ENCODE measurements around the gene YJEFN3. TPM values are rescaled to one million over a fixed set of nuclear protein-coding genes. Genes with fewer than 3 reads are reported as not detected.
A peak's percentile ranks its signal among the peaks of the same experiment; 100 is the strongest.

Gene YJEFN3
- total and polyA plus RNA-seq, 5 experiments from 2014 or later: 0.08 to 12.8 (median 5.8) TPM; not detected in 1

DNA sequence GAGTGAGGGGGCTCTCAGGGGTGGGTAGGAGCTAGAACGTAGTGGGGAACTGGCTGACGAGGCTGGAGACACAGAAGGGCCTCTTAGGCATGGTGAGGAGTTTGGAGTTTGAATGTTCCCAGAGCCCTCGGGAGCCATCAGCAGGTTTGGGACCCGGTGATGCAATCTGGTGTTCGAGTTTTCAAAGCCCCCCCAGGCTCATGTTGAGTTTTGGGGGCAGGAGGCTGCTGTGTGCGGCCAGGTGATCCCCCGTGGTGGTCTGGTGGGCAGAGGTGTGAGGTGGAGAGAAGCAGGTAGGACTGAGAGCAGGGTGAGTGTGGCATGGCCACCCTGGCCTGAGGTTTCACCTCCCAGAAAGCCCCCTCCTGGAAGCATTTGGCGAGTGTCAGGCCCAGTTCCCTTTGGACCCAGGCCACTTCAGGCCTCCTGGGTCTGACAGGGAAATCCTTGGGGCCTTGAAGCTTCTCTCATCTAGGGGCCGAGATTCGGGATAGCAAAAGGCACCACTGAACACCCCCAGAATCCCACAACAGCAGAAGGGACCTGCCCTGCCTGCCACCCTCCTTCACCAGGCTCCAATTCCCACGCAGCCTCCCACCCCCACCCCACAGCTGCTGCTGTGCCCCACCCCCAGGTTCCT, 1.2 kb downstream of the YJEFN3 start:
- POLR2A ChIA-PET: interaction anchor here (1.2 to 3.7 kb wide), 2 partner anchors 99 to 114 kb away, joined by 11 to 31 read pairs; partner anchors contain the start of gene GMIP
- no peak overlapping the region for H3K4me3 Mint-ChIP-seq
- ATAC-seq (no peak), DNase-seq (no peak)
- H3K27me3 Mint-ChIP-seq: no peaks in the 10 kb centered on the region
- peaks cover 0 to 24% (median 0%) of the 10 kb centered on the region in 3 donors for H3K36me3 Mint-ChIP-seq
- no peaks in the 10 kb centered on the region for H3K9me3 Mint-ChIP-seq
- peaks cover 4 to 29% (median 16%) of the 10 kb centered on the region in 4 donors for H3K4me1 Mint-ChIP-seq
- H3K27ac Mint-ChIP-seq: peak overlapping the region in 5 of 10 donors; percentile 47 to 84 (median 66)

DNA sequence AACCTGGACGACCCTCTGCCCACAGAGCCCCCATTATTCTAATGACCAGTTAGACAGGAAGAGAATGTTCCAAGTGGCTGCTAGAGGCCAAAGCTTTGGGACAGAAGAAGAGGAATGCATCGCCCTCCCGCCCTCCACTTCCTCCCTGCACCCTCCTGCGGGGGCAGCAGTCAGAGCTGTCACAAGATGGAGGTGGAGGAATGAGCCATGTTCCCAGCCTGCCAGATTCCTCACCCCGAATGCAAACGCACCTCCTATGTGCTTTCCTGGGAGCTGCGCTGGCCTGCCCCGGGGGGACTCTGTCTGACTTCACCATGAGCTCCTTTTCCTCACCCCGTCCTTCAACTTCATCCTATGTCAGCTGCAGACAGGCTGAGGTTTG, 1.7 kb downstream of the YJEFN3 start:
- no peak for ATAC-seq
- Mint-ChIP-seq H3K4me1 (peaks cover 4 to 24% (median 16%) of the 10 kb centered on the region in 4 donors), H3K36me3 (peaks cover 0 to 24% (median 0%) of the 10 kb centered on the region in 3 donors), H3K9me3 (no peaks in the 10 kb centered on the region), H3K27ac (peak overlapping the region in 2 of 10 donors; percentile 77 to 78), H3K27me3 (no peaks in the 10 kb centered on the region), H3K4me3 (no peak overlapping the region)
- no peak for DNase-seq
- POLR2A ChIA-PET: interaction anchor here (1.2 to 3.7 kb wide), 3 partner anchors 14 to 114 kb away, joined by 11 to 31 read pairs (median 11); partner anchors contain the start of genes GMIP and NDUFA13

DNA sequence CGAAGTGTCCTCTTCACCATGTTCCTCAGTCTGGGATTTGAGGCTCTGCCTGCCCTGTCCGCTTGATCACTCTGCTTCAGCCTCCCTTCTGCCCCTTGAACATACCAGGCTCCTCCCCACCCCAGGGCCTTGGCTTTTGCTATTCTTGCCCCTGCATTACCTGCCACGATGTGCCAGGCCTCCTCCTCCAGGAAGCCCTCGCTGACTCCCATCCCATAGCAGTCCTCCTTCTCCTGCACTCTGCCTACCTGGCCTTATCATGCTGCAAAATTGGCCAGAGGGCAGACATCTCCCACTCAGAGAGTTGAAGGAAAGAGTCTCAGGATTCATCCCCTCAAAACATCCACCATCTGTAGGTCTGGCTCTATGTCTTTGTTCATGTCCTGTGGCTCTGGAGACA, 2.2 kb downstream of the YJEFN3 start:
- no peaks in the 10 kb centered on the region for H3K9me3 Mint-ChIP-seq
- peaks cover 0 to 24% (median 0%) of the 10 kb centered on the region in 3 donors for H3K36me3 Mint-ChIP-seq
- no peak for ATAC-seq
- POLR2A ChIA-PET: interaction anchor here (0.6 to 3.7 kb wide), 4 partner anchors 14 to 138 kb away, joined by 3 to 31 read pairs (median 14); partner anchors contain the start of genes GMIP, NDUFA13 and ZNF101
- DNase-seq: no peak
- peaks cover 4 to 24% (median 16%) of the 10 kb centered on the region in 4 donors for H3K4me1 Mint-ChIP-seq
- peak overlapping the region in 7 of 10 donors; percentile 58 to 88 (median 77) for H3K27ac Mint-ChIP-seq
- no peak overlapping the region for H3K4me3 Mint-ChIP-seq
- no peaks in the 10 kb centered on the region for H3K27me3 Mint-ChIP-seq

DNA sequence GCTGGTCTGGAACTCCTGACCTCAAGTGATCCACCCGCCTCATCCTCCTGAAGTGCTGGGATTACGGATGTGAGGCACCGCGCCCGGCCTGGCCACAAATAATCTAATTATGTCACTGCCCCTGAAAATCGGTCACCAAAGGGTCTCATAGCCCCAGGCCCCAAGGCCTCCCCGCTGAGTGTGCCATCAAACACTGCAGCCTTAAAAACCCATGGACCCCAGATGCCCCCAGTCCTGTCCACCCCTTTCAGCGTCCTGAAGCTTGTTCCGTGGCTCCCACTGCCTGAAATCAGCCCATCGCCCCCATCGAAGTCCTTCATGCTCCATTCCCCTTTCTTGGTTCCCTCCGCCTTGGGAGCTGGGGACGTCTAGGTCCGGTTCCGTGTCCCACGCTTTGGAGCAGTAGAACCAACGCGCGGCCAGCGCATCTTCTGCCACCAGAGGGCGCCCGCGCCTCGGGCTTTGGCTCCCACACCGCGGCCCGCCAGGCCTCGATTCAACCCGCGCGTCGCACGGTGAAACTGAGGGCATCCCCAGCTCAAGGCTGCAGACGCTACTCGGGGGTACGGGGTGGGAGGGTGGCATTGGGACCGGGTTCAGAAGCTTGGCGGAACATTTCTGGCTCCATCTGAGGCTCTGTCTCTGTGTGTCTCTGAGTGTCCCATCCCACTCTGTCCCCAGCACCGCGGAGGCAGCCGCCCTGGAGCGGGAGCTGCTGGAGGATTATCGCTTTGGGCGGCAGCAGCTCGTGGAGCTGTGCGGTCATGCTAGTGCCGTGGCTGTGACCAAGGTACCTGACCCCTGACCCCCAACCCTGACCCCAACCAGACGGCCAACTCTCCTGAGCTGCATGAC, 3.5 kb downstream of the YJEFN3 start:
- peaks cover 4 to 21% (median 17%) of the 10 kb centered on the region in 4 donors for H3K4me1 Mint-ChIP-seq
- peak overlapping the region in 7 of 10 donors; percentile 37 to 98 (median 88) for H3K27ac Mint-ChIP-seq
- H3K36me3 Mint-ChIP-seq: peaks cover 0 to 16% (median 0%) of the 10 kb centered on the region in 3 donors
- ATAC-seq: peak; percentile 83 to 89
- H3K4me3 Mint-ChIP-seq: peak overlapping the region in 3 of 10 donors; percentile 24 to 49 (median 28)
- H3K9me3 Mint-ChIP-seq: no peaks in the 10 kb centered on the region
- no peaks in the 10 kb centered on the region for H3K27me3 Mint-ChIP-seq
- DNase-seq: peak; percentile 73 to 90 (median 85)
- POLR2A ChIA-PET: interaction anchor here (0.5 to 3.7 kb wide), 18 partner anchors 11 to 427 kb away, joined by 3 to 31 read pairs (median 4); partner anchors contain the start of genes ATP13A1, GMIP, LPAR2 and NDUFA13

DNA sequence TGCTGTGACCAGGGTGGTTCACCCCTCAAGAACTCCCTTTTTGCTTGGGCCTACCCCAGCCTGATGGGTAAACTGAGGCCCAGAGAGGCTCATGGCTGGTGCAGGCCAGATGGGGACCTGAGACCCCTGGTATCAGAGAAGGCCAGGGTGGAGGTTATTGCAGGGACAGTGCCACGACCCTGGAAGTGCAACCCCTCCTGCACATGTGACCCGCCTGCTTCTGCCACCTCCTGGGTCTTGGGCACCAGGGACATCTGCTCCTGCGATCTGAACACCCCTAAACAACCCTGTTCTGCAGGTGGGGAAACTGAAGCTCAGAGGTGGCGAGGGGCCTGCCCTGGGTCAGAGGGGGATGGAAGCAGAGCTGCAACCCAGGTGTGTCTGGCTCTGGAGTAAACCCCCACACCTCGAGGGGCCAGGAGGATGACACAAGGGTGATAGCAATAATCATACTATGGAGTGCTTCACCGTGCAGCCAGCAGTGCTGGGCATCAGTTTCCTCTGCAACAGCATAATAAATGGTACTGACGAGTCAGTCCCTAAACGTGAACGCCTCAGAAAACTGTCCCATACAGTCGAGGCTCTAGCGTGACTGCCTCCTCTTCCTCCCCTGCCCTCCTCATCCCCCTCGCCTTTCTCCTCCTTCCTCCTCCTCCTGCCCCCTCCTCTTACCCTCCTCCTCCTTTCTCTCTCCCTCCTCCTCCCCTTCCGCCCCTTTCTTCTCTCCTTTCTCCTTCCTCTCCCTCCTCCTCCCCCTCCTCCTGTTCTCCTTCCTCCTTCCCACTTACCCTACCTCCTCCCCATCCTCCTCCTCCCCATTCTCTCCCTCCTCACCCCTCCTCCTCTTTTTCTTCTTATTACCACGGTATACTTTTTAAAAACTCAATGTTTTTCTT, 4.3 kb downstream of the YJEFN3 start:
- DNase-seq (no peak), ATAC-seq (no peak)
- Mint-ChIP-seq H3K27me3 (no peaks in the 10 kb centered on the region), H3K9me3 (no peaks in the 10 kb centered on the region), H3K36me3 (peaks cover 0 to 11% (median 0%) of the 10 kb centered on the region in 3 donors), H3K4me1 (peaks cover 9 to 25% (median 22%) of the 10 kb centered on the region in 4 donors), H3K27ac (peak overlapping the region in 4 of 10 donors; percentile 52 to 84 (median 58)), H3K4me3 (peak overlapping the region in 1 of 10 donors; percentile 41)
- POLR2A ChIA-PET: interaction anchor here (0.5 to 3.7 kb wide), 17 partner anchors 10 to 426 kb away, joined by 3 to 31 read pairs (median 4); partner anchors contain the start of genes ATP13A1, GMIP, LPAR2 and NDUFA13

DNA sequence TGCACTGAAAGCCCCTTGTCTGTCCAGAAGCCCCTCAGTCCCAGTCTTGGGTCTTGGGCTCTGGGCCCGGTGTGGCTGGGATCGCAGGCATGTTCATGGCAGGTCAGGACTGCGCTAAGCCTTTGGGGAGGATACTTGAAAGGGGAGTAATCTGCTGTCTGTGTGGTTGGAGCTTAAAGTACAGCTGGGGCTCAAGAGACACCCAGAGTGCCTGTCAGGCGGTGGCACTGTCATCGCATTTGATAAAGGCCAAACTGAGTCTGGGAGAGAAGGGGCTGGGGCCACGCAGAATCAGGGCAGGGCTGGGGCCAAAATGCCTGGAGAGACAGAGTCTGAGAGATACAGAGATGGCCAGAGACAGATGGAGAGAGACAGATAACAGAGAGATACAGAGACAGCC, 5.1 kb downstream of the YJEFN3 start:
- H3K27ac Mint-ChIP-seq: peak overlapping the region in 4 of 10 donors; percentile 23 to 77 (median 36)
- H3K4me3 Mint-ChIP-seq: peak overlapping the region in 1 of 10 donors; percentile 14
- POLR2A ChIA-PET: interaction anchor here (2.9 to 3.7 kb wide), 2 partner anchors 110 to 135 kb away, joined by 18 to 31 read pairs; partner anchors contain the start of genes GMIP and ZNF101
- peaks cover 0 to 6% (median 0%) of the 10 kb centered on the region in 3 donors for H3K36me3 Mint-ChIP-seq
- DNase-seq: no peak
- peaks cover 13 to 31% (median 27%) of the 10 kb centered on the region in 4 donors for H3K4me1 Mint-ChIP-seq
- peaks cover 0 to 4% (median 0%) of the 10 kb centered on the region in 5 donors for H3K27me3 Mint-ChIP-seq
- no peak for ATAC-seq
- H3K9me3 Mint-ChIP-seq: no peaks in the 10 kb centered on the region

DNA sequence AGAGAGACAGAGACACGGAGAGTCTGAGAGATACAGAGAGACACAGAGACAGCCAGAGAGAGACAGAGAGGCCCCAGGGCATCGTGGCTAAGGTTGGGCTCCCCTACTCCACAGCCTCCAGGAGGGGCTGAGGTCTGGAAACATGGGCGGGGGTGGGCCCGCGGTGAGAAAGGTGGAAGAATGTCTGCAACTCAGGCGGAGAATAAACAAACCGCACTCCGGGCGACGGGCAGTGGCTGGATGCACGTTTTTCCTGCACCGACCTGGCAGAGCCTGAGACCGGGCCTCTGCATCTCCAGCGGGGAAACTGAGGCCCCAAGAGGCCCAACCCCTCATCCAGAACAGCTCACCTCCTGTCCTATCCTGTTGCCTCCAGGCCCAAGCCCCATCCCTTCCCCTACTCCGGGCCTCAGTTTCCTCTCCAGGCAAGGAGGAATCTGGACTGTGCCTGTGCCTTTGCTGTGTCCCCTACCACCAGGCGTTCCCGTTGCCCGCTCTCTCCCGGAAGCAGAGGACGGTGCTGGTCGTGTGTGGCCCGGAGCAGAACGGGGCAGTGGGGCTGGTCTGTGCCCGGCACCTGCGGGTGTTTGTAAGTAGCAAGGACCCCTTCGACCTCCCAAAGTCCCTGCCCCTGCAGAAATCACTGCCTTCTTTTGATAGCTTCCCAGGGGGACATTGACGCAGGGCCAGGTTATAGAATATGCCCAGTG, 6.0 kb downstream of the YJEFN3 start:
- H3K36me3 Mint-ChIP-seq: peaks cover 0 to 3% (median 0%) of the 10 kb centered on the region in 3 donors
- H3K4me3 Mint-ChIP-seq: no peak overlapping the region
- no peak for DNase-seq
- H3K9me3 Mint-ChIP-seq: no peaks in the 10 kb centered on the region
- H3K27me3 Mint-ChIP-seq: peaks cover 0 to 6% (median 0%) of the 10 kb centered on the region in 5 donors
- peaks cover 18 to 38% (median 32%) of the 10 kb centered on the region in 4 donors for H3K4me1 Mint-ChIP-seq
- POLR2A ChIA-PET: interaction anchor here (1.2 to 1.3 kb wide), 2 partner anchors 127 to 133 kb away, joined by 4 read pairs; no protein-coding TSS in a partner anchor
- peak overlapping the region in 1 of 10 donors; percentile 30 for H3K27ac Mint-ChIP-seq
- no peak for ATAC-seq

DNA sequence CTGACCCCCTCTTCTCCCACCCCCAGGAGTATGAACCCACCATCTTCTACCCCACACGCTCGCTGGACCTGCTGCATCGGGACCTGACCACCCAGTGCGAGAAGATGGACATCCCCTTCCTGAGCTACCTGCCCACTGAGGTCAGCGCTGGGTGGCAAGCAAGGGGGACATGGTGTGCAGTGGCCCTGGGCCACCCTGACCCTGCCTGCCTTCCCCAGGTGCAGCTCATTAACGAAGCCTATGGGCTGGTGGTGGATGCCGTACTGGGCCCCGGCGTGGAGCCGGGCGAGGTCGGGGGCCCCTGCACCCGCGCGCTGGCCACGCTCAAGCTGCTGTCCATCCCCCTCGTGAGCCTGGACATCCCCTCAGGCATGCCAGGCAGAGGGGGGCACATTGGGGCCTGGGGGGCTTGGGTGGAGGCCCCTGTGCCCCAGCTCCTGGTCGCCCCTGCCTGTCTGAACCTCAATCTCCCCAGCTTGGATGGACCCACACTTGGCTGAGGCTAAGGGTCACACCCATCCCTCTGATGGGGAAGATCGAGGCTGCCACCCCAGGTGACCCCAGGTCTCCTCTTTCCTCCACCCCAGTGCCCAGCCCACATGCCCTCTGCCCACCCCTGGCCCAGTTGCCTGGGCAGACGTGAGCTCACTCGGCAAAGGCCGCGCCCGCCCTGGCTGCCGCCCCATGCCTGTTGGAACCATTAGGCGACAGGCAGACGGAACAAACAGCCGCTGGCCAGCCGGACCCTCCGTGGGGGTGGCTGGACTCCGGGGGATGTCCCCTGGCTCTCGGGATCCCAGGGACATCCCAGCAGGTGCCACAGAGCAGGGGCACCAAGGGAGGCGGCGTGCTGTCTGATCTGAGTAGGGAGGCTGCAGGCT, 6.8 kb downstream of the YJEFN3 start:
- Mint-ChIP-seq H3K9me3 (no peaks in the 10 kb centered on the region), H3K4me1 (peaks cover 19 to 42% (median 33%) of the 10 kb centered on the region in 4 donors), H3K27ac (peak overlapping the region in 2 of 10 donors; percentile 60 to 81), H3K4me3 (peak overlapping the region in 4 of 10 donors; percentile 31 to 66 (median 48)), H3K27me3 (peaks cover 0 to 6% (median 0%) of the 10 kb centered on the region in 5 donors), H3K36me3 (peaks cover 0 to 3% (median 0%) of the 10 kb centered on the region in 3 donors)
- POLR2A ChIA-PET: interaction anchor here (1.2 to 1.3 kb wide), 3 partner anchors 48 to 132 kb away, joined by 3 to 4 read pairs (median 4); no protein-coding TSS in a partner anchor
- DNase-seq (no peak), ATAC-seq (no peak)

DNA sequence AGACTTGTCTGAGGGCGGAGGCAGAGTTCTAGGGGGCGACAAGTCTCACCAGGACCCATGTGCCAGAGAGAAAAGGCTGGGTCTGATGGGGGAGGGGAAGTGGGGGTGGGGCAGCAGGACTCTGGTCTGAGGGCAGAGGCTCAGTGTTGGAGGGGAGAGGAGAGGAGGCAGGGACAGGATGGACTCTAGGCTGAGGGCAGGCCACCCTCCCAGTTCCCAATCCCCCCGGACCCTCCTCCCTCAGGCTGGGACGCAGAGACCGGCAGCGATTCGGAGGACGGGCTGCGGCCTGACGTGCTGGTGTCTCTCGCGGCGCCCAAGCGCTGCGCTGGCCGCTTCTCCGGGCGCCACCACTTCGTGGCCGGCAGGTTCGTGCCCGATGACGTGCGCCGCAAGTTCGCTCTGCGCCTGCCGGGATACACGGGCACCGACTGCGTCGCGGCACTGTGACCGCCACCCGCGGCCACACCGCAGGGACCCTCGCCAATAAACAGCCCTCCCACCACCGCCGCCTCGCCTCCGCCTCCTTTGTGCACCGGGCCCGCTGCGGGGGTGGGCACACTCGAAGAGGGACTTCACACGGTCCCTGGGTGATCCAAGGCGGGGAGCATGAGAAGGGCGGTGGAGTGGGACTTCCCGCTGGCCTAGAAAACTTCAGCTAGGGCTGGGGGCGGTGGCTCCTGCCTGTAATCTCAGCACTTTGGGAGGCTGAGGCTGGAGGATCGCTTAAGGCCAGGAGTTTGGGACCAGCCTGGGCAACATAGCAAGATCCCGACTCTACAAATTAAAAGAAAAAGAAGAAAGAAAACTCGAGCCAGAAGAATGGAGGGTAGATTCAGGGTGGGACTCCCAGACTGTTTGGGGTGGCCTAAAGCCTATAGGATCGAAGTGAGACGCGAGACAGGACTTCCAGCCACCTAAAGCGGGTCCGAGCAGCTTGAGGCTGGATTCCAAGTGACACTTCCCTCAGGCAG, 8.7 kb downstream of the YJEFN3 start:
- Mint-ChIP-seq H3K4me3 (peak overlapping the region; percentile 40 to 91 (median 76)), H3K9me3 (no peaks in the 10 kb centered on the region), H3K27ac (peak overlapping the region in 8 of 10 donors; percentile 31 to 86 (median 64)), H3K4me1 (peaks cover 25 to 51% (median 38%) of the 10 kb centered on the region in 4 donors), H3K27me3 (peaks cover 0 to 6% (median 0%) of the 10 kb centered on the region in 5 donors), H3K36me3 (no peaks in the 10 kb centered on the region)
- DNase-seq (peak in 2 of 10 donors; percentile 33 to 36), ATAC-seq (peak; percentile 10 to 29)
- POLR2A ChIA-PET: interaction anchor here (0.5 to 1.1 kb wide), 5 partner anchors 65 to 279 kb away, joined by 3 to 9 read pairs (median 3); no protein-coding TSS in a partner anchor
